AG10803 (cell line): Measurements from ENCODE around the gene KRTAP3-1.
A peak's percentile ranks its signal among the peaks of the same experiment; 100 is the strongest.

ENCODE experiments used
- DNase-seq: peaks from one replicate; pipeline ENCODE4 v3.0.0; 2010; ENCODE audit warnings: low read depth
- H3K4me3 ChIP-seq: 2 replicates; pipeline ENCODE4 v1.5.1; 2011; ENCODE audit warnings: mild to moderate bottlenecking, low read length, control low read depth
- TF ChIP-seq, protein P1 (sequence below): conservative IDR thresholded peaks from 2 replicates; pipeline ENCODE4 v1.5.1; 2011; ENCODE audit warnings: mild to moderate bottlenecking, low read length, control low read depth, inconsistent platforms

The KRTAP3-1 gene

DNA sequence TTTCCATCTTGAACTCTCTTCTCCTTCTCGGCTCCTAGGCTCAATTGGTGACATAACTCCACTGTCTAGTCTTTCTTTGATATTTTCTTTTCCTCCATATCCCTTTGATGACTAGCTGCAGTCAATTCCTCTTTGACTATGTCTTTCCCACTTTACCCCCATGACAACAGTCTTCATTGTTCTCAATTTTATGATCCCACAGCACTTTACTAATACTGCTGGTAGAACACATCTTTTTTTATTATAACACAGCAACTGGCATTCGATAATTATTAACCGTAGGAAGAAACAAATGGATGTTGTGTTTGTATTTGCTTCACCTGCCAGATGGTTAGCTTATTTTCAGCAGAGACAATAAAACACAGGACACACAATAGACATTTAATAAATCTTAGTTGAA lies 16.3 kb downstream of the KRTAP3-1 start:
- TF ChIP-seq, protein P1, sequence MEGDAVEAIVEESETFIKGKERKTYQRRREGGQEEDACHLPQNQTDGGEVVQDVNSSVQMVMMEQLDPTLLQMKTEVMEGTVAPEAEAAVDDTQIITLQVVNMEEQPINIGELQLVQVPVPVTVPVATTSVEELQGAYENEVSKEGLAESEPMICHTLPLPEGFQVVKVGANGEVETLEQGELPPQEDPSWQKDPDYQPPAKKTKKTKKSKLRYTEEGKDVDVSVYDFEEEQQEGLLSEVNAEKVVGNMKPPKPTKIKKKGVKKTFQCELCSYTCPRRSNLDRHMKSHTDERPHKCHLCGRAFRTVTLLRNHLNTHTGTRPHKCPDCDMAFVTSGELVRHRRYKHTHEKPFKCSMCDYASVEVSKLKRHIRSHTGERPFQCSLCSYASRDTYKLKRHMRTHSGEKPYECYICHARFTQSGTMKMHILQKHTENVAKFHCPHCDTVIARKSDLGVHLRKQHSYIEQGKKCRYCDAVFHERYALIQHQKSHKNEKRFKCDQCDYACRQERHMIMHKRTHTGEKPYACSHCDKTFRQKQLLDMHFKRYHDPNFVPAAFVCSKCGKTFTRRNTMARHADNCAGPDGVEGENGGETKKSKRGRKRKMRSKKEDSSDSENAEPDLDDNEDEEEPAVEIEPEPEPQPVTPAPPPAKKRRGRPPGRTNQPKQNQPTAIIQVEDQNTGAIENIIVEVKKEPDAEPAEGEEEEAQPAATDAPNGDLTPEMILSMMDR, result no peak

DNA sequence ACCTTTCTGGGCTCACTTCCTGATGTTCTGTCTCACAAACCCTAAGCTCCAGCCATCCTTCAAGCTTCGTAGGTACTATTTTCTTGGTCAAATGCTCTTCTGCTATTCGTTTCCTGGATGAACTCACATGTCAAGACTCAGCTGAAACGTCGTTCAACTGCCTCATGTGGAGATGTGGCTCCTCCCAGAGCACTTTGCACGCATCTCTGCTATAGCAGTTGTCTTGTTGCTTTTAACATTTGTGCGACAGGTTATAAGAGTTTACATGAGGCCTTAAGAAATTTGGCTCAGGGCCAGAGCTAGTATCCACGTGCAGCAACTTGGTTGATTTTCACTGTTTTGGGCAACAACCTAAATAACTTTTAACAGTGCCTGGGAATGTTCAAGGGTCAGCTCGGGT lies 22.0 kb downstream of the KRTAP3-1 start:
- TF ChIP-seq, protein P1, result no peak
- DNase-seq, result no peak
- no peak overlapping the region for H3K4me3 ChIP-seq

More for the DNA sequence above, 16.3 kb downstream of the KRTAP3-1 start:
- DNase-seq, result no peak
- no peak overlapping the region for H3K4me3 ChIP-seq

DNA sequence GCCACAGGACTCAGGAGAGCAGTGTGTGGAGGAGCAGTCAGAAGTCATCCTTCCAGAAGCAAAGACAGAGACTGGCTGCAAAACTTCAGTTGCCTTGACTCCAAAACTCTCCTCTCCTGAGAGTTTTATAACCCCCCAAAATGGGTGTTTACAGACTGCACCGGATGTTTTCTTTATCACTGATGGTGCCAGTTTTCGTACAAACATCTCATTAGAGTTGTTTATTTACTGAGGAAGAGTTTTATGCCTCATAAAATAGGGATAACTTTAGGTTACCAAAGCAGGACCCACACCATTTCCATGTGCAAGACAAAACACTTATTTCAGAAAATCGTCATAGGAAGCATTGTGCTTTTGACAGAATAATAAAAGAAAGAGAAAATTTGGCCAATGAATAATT lies 24.7 kb downstream of the KRTAP3-1 start, which contains the start of gene KRT40:
KRT40 (minus strand) TSS at position 101 of the 400 bp plus-strand sequence; CDS start at position 48, 53 bp downstream.
- DNase-seq, result no peak
- H3K4me3 ChIP-seq, result no peak within 1 kb of the TSS
- TF ChIP-seq, protein P1, result no peak

DNA sequence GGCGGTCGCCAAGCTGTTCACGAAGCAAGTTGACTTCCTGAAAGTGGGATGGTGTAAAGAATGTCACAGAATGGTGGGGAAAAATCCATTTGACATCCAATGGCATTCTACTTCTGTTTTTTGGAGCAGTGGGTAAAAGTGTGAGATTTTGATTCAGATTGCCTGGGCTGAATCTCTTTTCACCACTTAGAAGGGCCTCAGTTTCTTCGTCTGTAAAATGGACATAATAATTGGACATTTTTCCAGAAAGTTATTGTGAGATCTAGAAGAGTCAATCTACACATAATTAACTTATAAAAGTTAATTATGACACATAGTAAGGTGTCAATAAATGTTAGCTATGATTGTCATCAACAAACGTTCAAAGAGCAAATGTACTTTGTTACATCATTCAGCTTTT lies 27.8 kb downstream of the KRTAP3-1 start:
- no peak overlapping the region for H3K4me3 ChIP-seq
- TF ChIP-seq, protein P1, result no peak
- DNase-seq, result no peak

DNA sequence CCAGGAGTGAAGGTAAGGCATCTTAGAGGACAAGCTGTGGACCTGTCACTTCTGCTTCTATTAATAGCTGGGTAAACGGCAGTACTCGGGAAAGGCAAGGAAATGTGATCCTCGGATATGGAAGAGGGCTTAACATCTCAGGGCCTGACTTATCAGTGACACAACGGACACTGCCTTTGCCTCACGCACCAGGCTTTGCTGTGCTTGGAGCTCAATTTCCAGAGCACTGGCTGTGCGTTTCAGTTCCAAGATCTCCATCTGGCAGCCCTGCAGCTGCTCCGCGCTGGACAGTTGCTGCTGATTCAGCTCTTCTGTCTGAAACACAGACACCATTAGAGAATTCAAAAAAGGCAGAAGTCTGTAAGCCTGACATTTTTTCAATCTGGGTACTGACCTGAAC lies 28.3 kb downstream of the KRTAP3-1 start:
- DNase-seq, result peak; percentile 51
- H3K4me3 ChIP-seq, result no peak overlapping the region
- TF ChIP-seq, protein P1, result no peak

DNA sequence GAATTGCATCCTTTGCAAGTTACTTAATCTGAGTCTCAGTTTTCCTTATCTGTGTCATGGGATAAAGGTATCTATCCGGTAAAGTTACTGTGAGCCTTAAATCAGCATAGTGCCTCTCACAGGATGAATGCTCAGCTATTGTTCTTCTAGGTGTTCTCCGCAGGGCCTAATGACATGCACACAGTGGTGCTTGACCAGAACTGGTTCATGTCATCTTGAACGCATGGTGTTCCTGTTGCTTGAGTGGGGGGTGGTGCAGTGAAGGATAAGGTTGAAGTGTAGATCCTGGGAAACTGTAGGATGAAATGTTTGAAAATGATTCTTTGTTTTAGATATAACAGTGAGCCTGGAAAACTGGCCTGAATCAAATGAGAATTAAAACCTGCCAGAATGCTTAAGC lies 28.8 kb downstream of the KRTAP3-1 start:
- DNase-seq, result no peak
- no peak overlapping the region for H3K4me3 ChIP-seq
- TF ChIP-seq, protein P1, result no peak

DNA sequence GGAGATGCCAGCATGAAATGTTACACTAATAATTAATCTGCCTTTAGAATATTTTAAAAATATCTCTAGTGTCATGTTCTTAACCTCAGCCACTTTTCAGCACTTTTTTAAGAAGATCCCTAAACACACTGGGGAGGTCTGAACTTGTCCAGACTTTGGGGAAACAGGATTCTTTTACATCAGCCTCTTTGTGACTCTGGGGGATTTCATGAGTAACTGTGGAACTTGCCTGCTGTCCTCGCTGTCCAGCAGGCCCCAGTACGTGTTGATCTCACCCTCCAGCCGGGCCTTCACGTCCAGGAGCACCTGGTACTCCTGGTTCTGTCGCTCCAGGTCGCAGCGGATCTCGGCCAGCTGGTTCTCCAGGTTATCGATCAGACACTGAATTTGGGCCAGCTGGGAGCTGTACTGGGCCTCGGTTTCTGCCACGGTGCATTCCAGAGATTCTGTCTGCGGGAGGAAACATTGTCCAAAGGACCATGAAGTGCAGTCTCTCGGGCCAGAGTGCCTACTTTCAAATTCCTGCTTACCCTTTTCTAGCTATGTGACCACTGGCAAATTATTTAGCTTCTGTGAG lies 30.3 kb downstream of the KRTAP3-1 start:
- no peak overlapping the region for H3K4me3 ChIP-seq
- TF ChIP-seq, protein P1, result no peak
- DNase-seq, result no peak
